ENCODE results near the gene MXRA8.

GRCh38 chr1:1406101-1406820, 47.9 kb upstream of the MXRA8 start:
- TF ChIP-seq CTCF (IDR thresholded peaks at IDR 0.05) (no peak), POLR2A (IDR thresholded peaks at IDR 0.05) (no peak)

All from ovary (tissue), 3 donors.